ENCODE data around the gene MTUS2.

DNA sequence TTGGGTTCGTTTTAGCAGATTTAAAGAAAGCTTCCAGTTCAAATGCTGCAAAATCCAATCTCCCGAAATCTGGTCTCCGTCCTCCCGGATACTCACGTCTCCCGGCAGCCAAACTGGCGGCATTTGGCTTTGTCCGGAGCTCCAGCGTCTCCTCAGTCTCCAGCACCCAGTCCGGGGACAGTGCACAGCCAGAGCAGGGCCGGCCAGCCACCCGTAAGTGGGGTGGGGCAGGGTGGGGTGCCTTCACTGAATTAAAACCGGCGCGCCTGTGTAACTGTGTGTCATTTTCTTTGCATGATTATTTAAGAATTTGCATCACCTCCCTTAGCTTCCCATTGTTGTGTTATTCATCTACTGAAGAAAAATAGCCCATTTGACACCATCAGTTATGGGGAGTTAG lies 280.6 kb downstream of the MTUS2 start:
- TF ChIP-seq, protein P1, sequence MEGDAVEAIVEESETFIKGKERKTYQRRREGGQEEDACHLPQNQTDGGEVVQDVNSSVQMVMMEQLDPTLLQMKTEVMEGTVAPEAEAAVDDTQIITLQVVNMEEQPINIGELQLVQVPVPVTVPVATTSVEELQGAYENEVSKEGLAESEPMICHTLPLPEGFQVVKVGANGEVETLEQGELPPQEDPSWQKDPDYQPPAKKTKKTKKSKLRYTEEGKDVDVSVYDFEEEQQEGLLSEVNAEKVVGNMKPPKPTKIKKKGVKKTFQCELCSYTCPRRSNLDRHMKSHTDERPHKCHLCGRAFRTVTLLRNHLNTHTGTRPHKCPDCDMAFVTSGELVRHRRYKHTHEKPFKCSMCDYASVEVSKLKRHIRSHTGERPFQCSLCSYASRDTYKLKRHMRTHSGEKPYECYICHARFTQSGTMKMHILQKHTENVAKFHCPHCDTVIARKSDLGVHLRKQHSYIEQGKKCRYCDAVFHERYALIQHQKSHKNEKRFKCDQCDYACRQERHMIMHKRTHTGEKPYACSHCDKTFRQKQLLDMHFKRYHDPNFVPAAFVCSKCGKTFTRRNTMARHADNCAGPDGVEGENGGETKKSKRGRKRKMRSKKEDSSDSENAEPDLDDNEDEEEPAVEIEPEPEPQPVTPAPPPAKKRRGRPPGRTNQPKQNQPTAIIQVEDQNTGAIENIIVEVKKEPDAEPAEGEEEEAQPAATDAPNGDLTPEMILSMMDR (conservative IDR thresholded peaks at IDR 0.05 in 1 of 2, IDR thresholded peaks at IDR 0.05 in 1 of 2; ENCODE audit: extremely low read depth in 1 of 2, insufficient read depth in 1 of 2, low read depth in 1 of 2, low read length in 2 of 2) = no peak
- TF ChIP-seq EZH2 (IDR thresholded peaks at IDR 0.05; ENCODE audit: borderline replicate concordance, low read length) = no peak

Data from mammary epithelial cell (primary cell).